Measurements from ENCODE around the gene PHF24.
"Not testable (repeated sequence)": the region's sequence is repeated elsewhere in the genome, so short reads cannot be mapped to it uniquely, and the experiment has no call there.

The PHF24 gene

DNA sequence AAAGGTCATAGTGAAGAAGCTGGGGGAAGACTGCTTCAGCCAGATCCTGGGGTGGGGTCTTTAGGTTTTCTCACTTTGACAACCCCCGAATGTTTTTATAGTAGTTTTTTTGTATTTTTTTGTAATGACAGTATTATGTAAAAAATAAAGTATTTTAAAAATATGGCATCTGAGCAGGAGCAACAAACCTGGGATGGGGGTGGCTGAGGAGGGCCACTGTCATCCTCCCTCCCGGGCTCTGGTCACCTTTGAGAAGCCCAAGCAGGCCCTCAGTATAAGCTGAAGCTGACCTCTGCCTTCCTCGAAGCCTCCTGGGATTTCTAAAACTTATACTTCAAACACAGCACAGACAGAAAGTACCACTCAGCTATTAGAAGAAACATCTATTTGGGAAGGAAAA is 40.2 kb downstream of the PHF24 start:
- no peak for DNase-seq

DNA sequence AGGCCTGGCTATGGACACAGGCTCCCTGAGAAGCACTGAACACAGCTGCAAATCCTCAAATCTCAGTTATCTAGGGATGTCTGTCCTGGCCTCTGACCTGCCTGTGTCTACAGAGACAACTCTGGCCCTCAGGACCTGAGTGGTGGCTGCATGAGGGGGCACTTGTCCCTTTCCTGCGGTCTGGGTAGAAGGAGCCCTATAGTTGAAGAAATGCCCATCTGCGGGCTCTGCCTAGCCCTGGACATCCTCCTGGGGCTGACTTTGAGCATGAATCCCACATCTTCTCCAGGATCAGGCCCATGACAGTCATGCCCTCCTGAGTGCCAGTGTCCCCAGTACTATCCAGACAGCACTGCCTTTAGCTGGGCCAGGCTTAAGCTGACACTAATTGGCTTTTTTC is 41.5 kb downstream of the PHF24 start:
- DNase-seq, result no peak

DNA sequence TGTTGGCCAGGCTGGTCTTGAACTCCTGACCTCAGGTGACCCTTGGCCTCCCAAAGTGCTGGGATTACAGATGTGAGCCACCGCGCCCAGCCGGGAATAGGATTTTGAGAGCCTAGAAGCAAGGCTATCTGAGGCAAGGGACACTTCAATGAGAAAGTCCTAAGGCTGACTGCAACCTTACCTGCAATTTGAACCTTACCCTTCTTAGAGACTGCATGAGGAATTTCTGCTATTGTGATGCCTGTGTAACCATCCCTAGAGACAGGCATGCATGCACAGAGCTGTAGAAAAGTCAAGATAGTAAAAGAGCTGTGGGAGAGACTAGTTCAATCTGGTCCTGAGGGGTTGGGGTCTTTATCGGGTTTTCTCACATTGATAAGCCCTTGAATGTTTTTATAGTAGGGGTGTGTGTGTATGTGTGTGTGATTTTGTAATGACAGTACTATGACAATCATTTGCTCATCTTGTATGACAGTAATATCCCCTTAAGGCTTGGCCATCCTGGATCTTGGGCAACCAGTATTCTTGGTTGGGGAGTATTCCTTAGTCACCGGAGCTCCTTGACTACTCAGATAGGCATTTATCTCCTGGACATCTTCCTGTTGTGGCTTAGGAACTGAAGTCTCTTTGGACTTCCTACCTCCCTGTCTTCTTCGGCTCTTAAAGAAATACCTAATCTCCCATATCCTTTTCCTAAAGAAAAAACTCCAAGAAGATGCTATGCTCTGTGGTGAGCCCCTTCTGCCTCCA is 42.6 kb downstream of the PHF24 start:
- DNase-seq, result no peak

DNA sequence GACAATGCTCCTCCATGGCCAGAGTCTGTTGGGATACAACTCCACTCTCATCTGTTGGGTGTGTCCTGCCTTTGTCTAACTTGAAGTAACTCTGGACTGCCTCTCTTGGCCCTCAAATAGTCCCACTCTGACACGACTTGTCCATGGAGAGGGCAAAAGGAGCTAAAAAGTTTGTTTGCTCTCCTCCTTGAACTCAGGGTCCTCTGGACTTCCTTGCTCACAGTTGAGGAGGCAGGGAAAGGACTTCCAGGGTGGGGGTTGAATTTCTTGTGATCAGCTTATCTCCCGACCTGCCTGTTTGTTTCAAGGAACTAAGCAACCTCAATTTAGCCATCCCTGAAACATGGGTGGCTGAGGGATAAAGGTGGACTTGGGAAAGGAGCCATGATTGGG is 43.2 kb downstream of the PHF24 start:
- DNase-seq, result no peak

DNA sequence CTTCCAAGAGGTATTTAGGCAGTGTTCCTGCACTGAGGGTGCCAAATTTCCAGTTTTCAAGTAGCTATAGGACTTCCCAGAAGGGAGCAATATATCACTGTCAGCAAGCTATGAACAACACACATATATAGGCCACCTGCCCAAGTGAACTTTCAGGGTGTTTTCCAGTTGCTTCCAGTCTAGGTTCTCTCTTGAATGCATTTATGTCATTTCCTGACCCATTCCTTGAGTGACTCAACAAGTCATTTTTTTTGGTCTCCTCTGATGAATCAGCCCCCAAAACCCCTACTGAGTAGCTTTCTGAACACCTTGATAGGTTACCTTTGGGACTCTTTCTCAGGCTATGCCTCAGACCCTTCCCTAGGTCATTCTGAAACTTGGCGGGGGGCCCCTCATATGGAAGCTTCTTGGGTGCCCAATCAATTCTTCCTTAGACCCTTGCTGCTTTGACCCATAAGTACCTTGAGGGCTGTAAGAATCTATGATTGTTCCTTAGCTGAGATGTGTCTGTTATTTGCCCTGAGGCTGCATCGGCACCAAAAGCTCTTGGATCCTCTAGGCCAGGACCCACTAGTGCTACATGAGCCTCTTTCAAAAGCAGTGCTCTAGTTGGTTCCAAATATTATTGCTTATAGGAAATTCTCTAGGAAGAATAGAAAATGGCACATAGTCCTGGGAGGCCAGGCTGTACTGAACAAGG is 43.9 kb downstream of the PHF24 start:
- DNase-seq, result no peak

DNA sequence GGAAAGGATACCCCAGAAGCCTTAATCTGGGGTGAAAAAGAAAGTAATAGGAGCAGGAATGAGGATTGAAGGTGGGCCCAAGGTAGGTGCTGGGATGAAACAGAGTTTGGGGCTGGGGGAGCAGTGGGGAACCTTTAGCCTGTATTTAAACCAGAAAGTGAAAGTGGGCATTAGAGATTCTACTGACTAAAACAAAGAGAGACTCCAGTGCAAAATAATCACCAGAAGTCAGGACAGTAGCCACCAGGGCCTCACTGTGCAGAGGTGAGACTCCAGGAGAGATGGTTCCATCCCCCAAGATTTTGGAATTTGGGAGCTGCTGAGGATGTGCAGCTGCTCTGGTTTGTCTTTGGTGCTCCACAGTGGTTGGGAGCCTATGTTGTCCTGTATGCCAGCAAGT is 44.5 kb downstream of the PHF24 start:
- no peak for DNase-seq

DNA sequence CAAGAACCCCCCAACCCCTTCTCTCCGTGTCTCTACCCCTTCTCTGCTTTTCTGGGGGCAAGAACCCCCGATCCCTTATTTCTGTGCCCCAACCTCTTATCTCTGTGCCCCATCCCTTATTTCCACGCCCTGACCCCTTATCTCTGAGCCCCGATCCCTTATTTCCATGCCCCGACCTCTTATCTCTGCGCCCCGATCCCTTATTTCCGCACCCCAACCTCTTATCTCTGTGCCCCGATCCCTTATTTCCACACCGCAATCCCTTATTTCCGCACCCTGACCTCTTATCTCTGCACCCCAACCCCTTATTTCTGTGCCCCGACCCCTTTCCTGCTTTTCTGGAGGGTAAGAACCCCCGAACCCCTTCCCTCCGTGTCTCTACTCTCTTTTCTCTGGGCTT is 46.2 kb downstream of the PHF24 start:
- DNase-seq, result not testable (repeated sequence)

DNA sequence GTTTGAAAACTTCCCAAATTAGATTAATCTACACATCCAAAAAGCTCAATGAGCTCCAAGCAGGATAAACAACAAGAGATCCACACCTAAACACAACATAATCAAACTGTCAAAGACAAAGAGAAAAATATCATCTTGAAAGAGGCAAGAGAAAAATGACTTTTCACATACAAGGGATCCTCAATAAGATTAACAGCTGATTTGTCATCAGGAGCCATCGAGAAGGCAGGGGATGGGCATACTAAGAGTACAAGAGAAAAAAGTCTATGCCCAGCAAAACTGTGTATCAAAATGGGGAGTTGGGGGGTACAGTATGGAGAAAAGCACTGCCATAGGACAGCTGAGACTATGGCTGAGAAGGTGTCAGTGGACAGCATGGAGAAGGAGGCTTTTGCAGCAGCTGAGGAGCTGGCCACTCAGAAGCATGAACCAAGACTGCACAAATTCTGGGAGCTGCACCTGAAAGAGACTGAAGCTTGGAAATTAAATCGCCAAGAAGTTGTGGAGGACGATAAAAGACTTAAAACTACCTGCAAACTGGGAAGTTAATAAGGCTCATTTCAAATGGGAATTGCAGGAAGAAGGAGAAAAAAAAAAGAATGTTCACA is 52.4 kb downstream of the PHF24 start:
- DNase-seq, result no peak

DNA sequence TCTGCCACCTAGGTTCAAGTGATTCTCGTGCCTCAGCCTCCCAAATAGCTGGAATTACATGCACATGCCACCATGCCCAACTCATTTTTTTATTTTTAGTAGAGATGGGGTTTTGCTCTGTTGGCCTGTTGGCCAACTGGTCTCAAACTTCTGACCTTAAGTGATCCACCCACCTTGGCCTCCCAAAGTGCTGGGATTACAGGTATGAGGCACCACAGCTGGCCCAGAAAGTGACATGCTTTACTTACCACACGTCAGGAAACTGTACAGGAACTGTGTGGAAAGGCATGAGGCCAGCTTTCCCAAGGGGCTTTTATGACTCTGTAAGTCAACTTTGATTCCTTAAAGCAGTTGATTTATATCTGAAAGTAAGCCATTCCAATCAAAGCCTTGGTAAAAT is 56.4 kb downstream of the PHF24 start:
- no peak for DNase-seq

DNA sequence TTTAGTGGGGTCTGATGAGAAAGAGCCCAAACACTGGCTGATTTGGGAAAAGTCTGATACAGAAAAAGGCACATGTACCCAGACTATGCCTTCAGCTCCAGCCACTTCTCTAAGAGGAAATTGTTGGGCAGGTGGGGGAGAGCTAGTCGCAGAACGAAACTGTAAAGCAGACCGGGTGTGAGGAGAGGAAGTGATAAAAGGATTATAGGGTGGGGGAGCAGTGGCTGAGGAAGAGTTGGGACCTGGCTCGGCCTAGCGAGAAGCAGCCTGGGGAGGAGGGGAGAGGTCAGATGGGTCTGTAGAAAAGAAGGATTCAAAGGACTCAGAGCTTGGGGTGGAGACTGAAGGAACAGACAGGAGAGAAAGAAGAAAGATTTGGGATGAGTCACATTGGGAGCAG is 65.4 kb downstream of the PHF24 start:
- DNase-seq, result not testable (repeated sequence)

DNA sequence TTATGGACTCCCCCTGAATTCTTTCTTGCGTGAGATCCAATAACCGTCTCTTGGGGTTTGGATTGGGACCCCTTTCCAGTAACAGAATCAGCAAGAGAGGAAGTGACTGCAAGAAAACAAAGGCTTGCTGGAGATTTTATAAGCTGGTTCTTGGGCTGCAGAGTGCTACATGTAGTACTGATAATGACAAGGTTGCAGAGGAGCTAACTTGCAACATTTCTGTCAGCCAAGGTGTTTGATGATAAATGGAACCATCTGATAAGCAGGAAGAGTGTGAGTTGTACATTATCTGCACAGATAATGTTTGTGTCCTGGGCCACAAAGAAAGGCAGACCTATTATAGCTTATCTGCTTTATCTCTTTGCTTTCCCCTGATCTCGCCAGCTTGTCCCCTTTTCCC is 68.6 kb downstream of the PHF24 start:
- no peak for DNase-seq

DNA sequence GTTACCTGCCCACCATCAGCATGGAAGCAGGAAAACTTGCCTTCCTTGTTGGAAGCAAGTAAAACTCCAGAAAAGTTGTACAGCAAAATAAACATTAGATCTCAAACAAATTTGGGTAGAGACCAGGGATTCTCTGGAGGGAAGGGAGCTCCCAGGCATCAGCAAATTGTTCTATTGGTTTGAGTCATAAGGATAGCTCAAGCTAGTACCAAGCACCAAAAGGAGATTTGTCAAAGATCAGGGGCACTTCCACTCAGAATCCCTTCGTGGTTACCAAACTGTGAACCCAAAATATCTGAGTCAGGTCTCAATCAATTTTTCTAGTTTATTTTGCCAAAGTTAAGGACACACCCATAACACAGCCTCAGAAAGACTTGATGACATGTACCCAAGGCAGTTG is 69.3 kb downstream of the PHF24 start:
- no peak for DNase-seq

DNA sequence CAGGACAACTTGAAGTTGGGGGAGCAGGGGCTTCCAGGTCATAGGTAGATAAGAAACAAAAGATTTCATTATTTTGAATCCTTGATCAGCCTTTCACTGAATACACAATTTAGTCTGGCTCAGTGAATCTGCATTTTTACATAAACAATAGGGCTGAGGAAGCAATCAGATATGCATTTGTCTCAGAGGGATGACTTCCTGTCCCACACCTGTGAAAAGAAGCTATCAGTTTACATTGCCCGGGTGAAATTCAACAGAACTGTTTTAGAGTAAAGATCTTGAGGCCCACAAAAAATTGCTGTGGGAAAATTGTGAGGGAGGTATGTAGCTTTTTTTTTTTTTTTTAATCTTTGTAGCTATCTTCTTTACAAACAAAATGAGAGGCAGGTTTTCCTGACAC is 69.8 kb downstream of the PHF24 start:
- DNase-seq, result no peak

DNA sequence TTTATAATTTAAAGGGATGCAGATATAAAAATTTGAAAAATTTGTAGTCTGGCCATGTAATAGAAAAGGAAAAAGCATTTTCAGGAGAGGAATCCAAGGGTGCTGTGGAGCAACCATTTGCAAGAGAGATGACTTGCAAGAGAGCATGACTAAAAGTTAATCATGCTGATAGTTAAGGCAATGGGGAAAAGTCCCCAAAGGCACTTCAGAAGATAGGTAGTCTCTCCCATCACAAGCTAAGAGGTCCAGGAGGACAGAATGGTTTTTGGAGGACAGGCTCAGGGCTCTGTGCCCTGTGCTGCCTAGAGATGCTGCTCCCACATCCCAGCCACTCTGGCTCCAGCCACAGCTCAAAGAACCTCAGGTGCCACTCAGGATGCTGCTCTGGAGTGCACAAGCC is 70.3 kb downstream of the PHF24 start:
- DNase-seq, result no peak

DNA sequence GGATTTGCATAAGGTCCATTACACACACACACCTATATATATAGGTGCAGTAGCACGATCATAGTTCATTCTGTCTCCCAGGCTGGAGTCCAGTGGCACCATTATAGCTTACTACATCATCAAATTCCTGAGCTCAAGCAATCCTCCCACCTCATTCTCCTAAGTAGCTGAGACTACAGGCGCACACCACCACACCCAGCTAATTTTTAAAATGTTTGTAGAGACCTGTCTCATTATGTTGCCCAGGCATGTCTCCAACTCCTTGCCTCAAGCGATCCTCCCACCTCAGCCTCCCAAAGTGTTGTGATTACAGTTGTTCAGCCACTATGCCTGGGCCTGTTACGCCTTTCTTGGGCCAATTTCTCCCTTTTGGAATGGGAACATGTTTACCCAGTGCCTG is 71.2 kb downstream of the PHF24 start:
- DNase-seq, result no peak

DNA sequence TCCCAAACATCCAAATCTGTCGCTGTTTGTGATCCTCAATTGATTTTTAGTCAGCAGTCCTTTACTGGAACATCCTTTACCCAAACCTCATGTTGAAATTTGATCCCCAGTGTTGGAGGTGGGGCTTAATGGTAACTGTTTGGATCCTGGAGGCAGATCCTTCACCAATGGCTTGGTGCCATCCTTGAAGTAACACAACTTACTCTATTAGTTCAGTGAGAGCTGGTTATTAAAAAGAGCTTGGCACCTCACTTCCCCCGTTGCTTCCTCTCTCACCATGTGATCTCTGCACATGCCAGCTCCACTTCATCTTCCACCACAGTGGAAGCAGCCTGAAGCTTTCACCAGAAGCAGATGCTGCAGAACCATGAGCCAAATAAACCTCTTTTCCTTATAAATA is 71.8 kb downstream of the PHF24 start:
- DNase-seq, result no peak

All from NCI-H1436 treated with DMSO at 0.1 percent for 48 hours (cell line).